ENCODE results near the gene NSD2.

Gene NSD2

GRCh38 chr4:1970926-1971325 lies 99.7 kb downstream of the NSD2 start:
- no peak for DNase-seq (ENCODE audit: low read depth, low spot score)

GRCh38 chr4:1971456-1972200 lies 100.4 kb downstream of the NSD2 start:
- DNase-seq (ENCODE audit: low read depth, low spot score): no peak

GRCh38 chr4:1972414-1972813 lies 101.2 kb downstream of the NSD2 start:
- no peak for DNase-seq (ENCODE audit: low read depth, low spot score)

- DNase-seq (ENCODE audit: low read depth, low spot score): no peak
Observed at GRCh38 chr4:1973218-1973617, 102.0 kb downstream of the NSD2 start.

GRCh38 chr4:1973661-1974060 lies 102.5 kb downstream of the NSD2 start:
- DNase-seq (ENCODE audit: low read depth, low spot score): no peak

GRCh38 chr4:1974840-1975239 lies 103.6 kb downstream of the NSD2 start:
- no peak for DNase-seq (ENCODE audit: low read depth, low spot score)

GRCh38 chr4:1975391-1975801 lies 104.2 kb downstream of the NSD2 start:
- no peak for DNase-seq (ENCODE audit: low read depth, low spot score)

- no peak for DNase-seq (ENCODE audit: low read depth, low spot score)
Observed at GRCh38 chr4:1975880-1976279, 104.7 kb downstream of the NSD2 start.

- no peak for DNase-seq (ENCODE audit: low read depth, low spot score)
Observed at GRCh38 chr4:1976416-1977352, 105.5 kb downstream of the NSD2 start.

GRCh38 chr4:1978226-1978625 lies 107.0 kb downstream of the NSD2 start:
- no peak for DNase-seq (ENCODE audit: low read depth, low spot score)

GRCh38 chr4:1978741-1979476 lies 107.7 kb downstream of the NSD2 start:
- no peak for DNase-seq (ENCODE audit: low read depth, low spot score)

GRCh38 chr4:1979477-1980196 lies 108.4 kb downstream of the NSD2 start:
- no peak for DNase-seq (ENCODE audit: low read depth, low spot score)

GRCh38 chr4:1980561-1981041 lies 109.4 kb downstream of the NSD2 start:
- no peak for DNase-seq (ENCODE audit: low read depth, low spot score)

GRCh38 chr4:1981251-1982058 lies 110.3 kb downstream of the NSD2 start:
- no peak for DNase-seq (ENCODE audit: low read depth, low spot score)

GRCh38 chr4:1982124-1983052 lies 111.2 kb downstream of the NSD2 start:
- no peak for DNase-seq (ENCODE audit: low read depth, low spot score)

- no peak for DNase-seq (ENCODE audit: low read depth, low spot score)
Observed at GRCh38 chr4:1983053-1983845, 112.1 kb downstream of the NSD2 start.

- no peak for DNase-seq (ENCODE audit: low read depth, low spot score)
Observed at GRCh38 chr4:1983846-1984405, 112.7 kb downstream of the NSD2 start.
